ENCODE results near the gene BSDC1. TPM values are rescaled to one million over a fixed set of nuclear protein-coding genes. Genes with fewer than 3 reads are reported as not detected.

BSDC1 gene
- total and polyA plus RNA-seq, 2 of the 13 experiments (the other 11 are each of a cell fraction or from before 2014, with no cell fraction given): 40.3 to 64.2 TPM

- TF ChIP-seq ATF4 (CRISPR knock-in tag; IDR thresholded peaks at IDR 0.05): no peak
- TF ChIP-seq RARA (CRISPR knock-in tag; IDR thresholded peaks at IDR 0.05): peak; percentile 19; the same call in 1 of the 2 replicates
- TF ChIP-seq REST (IDR thresholded peaks at IDR 0.05; ENCODE audit: borderline replicate concordance in 1 of 2, low read depth in 1 of 2, low read length in 2 of 2): peak in 1 of 2 experiments; percentile 38; a peak in 1 of 4 replicates
- peak; percentile 65; the same call in 1 of the 2 replicates for TF ChIP-seq ARID5B (CRISPR knock-in tag; IDR thresholded peaks at IDR 0.05)
- TF ChIP-seq ELF3 (CRISPR knock-in tag; IDR thresholded peaks at IDR 0.05): peak; percentile 45; the same call in 1 of the 2 replicates
- TF ChIP-seq ZNF782 (CRISPR knock-in tag; IDR thresholded peaks at IDR 0.05; ENCODE audit: borderline replicate concordance): peak; percentile 42; the same call in 1 of the 2 replicates
- TF ChIP-seq ZNF761 (CRISPR knock-in tag; conservative IDR thresholded peaks at IDR 0.05): no peak
- TF ChIP-seq RELA (CRISPR knock-in tag; IDR thresholded peaks at IDR 0.05): 0 out of 2 replicates have a peak, but pooled peaks have one; percentile 36
- TF ChIP-seq ZNF644 (CRISPR knock-in tag; IDR thresholded peaks at IDR 0.05; ENCODE audit: low read depth): peak; percentile 41; the same call in 1 of the 2 replicates
- no peak for TF ChIP-seq KLF12 (CRISPR knock-in tag; IDR thresholded peaks at IDR 0.05; ENCODE audit: borderline replicate concordance)
- peak; percentile 33; the same call in 1 of the 2 replicates for TF ChIP-seq CEBPG (CRISPR knock-in tag; IDR thresholded peaks at IDR 0.05)
- TF ChIP-seq NR3C1 (CRISPR knock-in tag; IDR thresholded peaks at IDR 0.05): no peak
- no peak for TF ChIP-seq SOX6 (IDR thresholded peaks at IDR 0.05)
- peak; percentile 36; the same call in 1 of the 2 replicates for TF ChIP-seq SOX6 (CRISPR knock-in tag; IDR thresholded peaks at IDR 0.05)
- peak; percentile 34; the same call in 1 of the 2 replicates for TF ChIP-seq HMG20A (CRISPR knock-in tag; IDR thresholded peaks at IDR 0.05; ENCODE audit: borderline replicate concordance)
- peak; percentile 52; the same call in 1 of the 2 replicates for TF ChIP-seq FOXA3 (CRISPR knock-in tag; IDR thresholded peaks at IDR 0.05)
- TF ChIP-seq ZGPAT (CRISPR knock-in tag; IDR thresholded peaks at IDR 0.05): no peak
Measured at GRCh38 chr1:32413507-32414185, 19.4 kb upstream of the BSDC1 start (continued).

Measured in HepG2 (cell line).